Neuron (in vitro differentiated cells): Measurements from ENCODE around the gene CTTNBP2NL.
"Not testable (repeated sequence)": the region's sequence is repeated elsewhere in the genome, so short reads cannot be mapped to it uniquely, and the experiment has no call there.

Source experiments
- H2AFZ ChIP-seq: one replicate; pipeline ENCODE4 v1.6.1; 2013; ENCODE audit warnings: low read depth, mild to moderate bottlenecking, inconsistent platforms, low read length, moderate library complexity
- H3K27me3 ChIP-seq: one replicate; pipeline ENCODE4 v1.6.1; 2013; ENCODE audit warnings: low read length; ENCODE audit not compliant: insufficient read depth
- H3K36me3 ChIP-seq: one replicate; pipeline ENCODE4 v1.6.1; 2013; ENCODE audit warnings: low read length; ENCODE audit not compliant: insufficient read depth
- H3K4me1 ChIP-seq: one replicate; pipeline ENCODE4 v1.6.1; 2013; ENCODE audit warnings: low read length; ENCODE audit not compliant: insufficient read depth
- H3K4me3 ChIP-seq: 2 replicates; pipeline ENCODE4 v1.5.1; 2013; ENCODE audit warnings: mild to moderate bottlenecking, low read length, moderate library complexity
- H3K9me3 ChIP-seq: one replicate; pipeline ENCODE4 v1.6.1; 2013; ENCODE audit warnings: low read length

The CTTNBP2NL gene

GRCh38 chr1:112466078-112466660 lies 70.2 kb downstream of the CTTNBP2NL start:
- peak overlapping the region; percentile 30 for H3K4me3 ChIP-seq
- H3K4me1 ChIP-seq, result peaks cover 2% of the 10 kb centered on the region
- H3K27me3 ChIP-seq, result no peaks in the 10 kb centered on the region
- peak overlapping the region; percentile 20 for H2AFZ ChIP-seq
- no peaks in the 10 kb centered on the region for H3K9me3 ChIP-seq
- no peaks in the 10 kb centered on the region for H3K36me3 ChIP-seq

- H3K27me3 ChIP-seq, H3K4me3 ChIP-seq, H3K9me3 ChIP-seq, H3K4me1 ChIP-seq, H2AFZ ChIP-seq, H3K36me3 ChIP-seq: not testable (repeated sequence)
These were observed 74.3 kb downstream of the CTTNBP2NL start for GRCh38 chr1:112470324-112470723.

DNA sequence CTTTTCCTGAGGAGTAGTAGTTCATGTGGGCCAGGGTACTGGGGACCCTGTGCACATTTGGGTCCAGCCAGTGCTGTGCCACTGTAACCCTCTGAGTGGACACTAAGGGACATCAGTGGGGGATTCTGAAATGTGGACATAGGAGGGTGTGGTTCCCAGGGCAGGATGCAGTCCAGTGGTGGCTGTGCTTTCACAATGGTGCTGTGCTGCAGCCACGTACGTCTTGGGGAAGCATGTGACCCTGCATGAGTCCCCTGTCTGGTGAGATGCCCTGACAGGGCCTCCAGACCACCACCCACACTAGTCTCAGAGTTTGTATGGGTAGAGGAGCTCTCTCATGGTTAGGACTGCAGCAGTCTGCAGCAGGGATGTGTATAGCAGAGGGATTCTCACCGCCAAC lies 75.0 kb downstream of the CTTNBP2NL start:
- Histone ChIP-seq H3K27me3 (no peaks in the 10 kb centered on the region), H2AFZ (no peak overlapping the region), H3K9me3 (peaks cover 3% of the 10 kb centered on the region), H3K36me3 (no peaks in the 10 kb centered on the region), H3K4me1 (peaks cover 2% of the 10 kb centered on the region), H3K4me3 (no peak overlapping the region)

GRCh38 chr1:112472142-112472541 lies 76.1 kb downstream of the CTTNBP2NL start:
- Histone ChIP-seq H2AFZ (no peak overlapping the region), H3K9me3 (peaks cover 8% of the 10 kb centered on the region), H3K4me1 (no peaks in the 10 kb centered on the region)

GRCh38 chr1:112477550-112477949 lies 81.5 kb downstream of the CTTNBP2NL start:
- no peaks in the 10 kb centered on the region for H3K4me1 ChIP-seq
- H3K4me3 ChIP-seq, result no peak overlapping the region
- H3K27me3 ChIP-seq, result no peaks in the 10 kb centered on the region
- no peak overlapping the region for H2AFZ ChIP-seq
- no peaks in the 10 kb centered on the region for H3K36me3 ChIP-seq
- H3K9me3 ChIP-seq, result peaks cover 8% of the 10 kb centered on the region

More at GRCh38 chr1:112472142-112472541, 76.1 kb downstream of the CTTNBP2NL start:
- Histone ChIP-seq H3K4me3 (no peak overlapping the region), H3K36me3 (no peaks in the 10 kb centered on the region), H3K27me3 (no peaks in the 10 kb centered on the region)

DNA sequence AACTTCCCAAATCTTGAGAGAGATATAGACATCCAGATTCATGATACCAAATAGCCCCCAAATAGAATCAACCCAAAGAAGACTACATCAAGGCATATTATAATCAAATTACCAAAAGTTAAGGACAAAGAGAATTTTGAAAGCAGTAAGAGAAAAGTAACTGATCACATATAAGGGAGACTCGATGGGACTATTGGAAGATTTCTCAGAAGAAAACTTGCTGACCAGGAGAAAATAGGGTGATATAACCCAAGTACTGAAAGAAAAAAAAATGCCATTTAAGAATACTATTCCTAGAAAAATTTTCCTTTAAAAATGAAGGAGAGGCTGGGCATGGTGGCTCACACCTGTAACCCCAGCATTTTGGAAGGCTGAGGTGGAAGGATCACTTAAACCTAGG lies 82.3 kb downstream of the CTTNBP2NL start:
- Histone ChIP-seq H2AFZ (no peak overlapping the region), H3K27me3 (no peaks in the 10 kb centered on the region)

DNA sequence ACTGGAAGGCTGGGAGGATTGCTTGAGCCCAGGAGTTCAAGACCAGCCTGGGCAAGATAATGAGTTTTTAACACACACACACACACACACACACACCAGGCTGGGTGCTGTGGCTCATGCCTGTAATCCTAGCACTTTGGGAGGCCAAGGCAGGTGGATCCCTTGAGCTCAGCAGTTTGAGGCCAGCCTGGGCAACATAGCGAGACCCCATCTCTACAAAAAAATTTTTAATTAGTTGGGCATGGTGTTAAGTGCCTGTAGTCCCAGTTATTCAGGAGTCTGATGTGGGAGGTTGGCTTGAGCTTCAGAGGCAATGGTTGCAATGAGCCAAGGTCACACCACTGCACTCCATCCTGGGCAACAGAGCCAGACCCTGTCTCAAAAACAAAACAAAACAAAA lies 90.0 kb downstream of the CTTNBP2NL start:
- not testable (repeated sequence) for H3K4me3 ChIP-seq, H3K4me1 ChIP-seq, H3K27me3 ChIP-seq, H3K9me3 ChIP-seq, H2AFZ ChIP-seq, H3K36me3 ChIP-seq

More for the DNA sequence above, 82.3 kb downstream of the CTTNBP2NL start:
- Histone ChIP-seq H3K4me3 (no peak overlapping the region), H3K36me3 (no peaks in the 10 kb centered on the region), H3K9me3 (peaks cover 8% of the 10 kb centered on the region), H3K4me1 (no peaks in the 10 kb centered on the region)

GRCh38 chr1:112487686-112488085 lies 91.7 kb downstream of the CTTNBP2NL start:
- H3K9me3 ChIP-seq, H3K27me3 ChIP-seq, H3K4me3 ChIP-seq, H2AFZ ChIP-seq, H3K4me1 ChIP-seq, H3K36me3 ChIP-seq: not testable (repeated sequence)

DNA sequence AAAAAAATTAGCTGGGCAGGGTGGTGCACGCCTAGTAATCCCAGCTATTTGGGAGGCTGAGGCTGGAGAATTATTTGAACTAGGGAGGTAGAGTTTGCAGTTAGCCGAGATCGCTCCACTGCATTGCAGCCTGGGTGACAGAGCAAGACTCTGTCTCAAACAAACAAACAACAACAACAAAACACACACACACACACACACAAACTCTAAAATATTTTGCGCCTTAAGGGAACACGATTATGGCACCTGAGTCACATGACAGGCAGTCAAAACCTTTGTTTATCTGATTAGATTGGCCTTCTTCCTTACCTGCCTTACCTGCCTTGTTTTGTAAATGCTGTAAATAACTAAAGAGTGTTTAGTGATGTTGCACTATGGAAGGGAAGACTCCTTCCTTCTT lies 92.1 kb downstream of the CTTNBP2NL start:
- no peaks in the 10 kb centered on the region for H3K36me3 ChIP-seq
- H3K27me3 ChIP-seq, result no peaks in the 10 kb centered on the region
- H3K4me1 ChIP-seq, result no peaks in the 10 kb centered on the region
- no peak overlapping the region for H2AFZ ChIP-seq
- H3K9me3 ChIP-seq, result no peaks in the 10 kb centered on the region
- H3K4me3 ChIP-seq, result no peak overlapping the region

DNA sequence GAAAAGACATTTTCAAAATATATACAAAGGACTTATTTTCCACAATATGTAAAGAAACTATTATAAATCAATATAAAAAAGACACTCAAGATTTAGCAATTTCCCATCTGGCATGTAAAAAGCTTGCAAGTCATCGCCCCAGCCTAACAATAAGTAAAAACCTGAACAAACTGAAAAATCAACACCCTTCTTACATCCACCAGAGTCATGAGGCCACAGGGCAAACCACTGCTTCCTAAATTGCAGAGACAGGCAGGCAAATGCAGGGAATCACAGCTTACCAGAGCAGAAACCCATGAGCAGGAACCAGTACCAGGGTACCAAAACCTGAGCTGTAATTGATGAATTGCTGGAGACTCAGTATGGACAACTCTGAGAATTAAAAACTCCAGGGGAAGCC lies 96.1 kb downstream of the CTTNBP2NL start:
- Histone ChIP-seq H3K4me3 (no peak overlapping the region), H3K27me3 (no peaks in the 10 kb centered on the region), H3K9me3 (no peaks in the 10 kb centered on the region)

DNA sequence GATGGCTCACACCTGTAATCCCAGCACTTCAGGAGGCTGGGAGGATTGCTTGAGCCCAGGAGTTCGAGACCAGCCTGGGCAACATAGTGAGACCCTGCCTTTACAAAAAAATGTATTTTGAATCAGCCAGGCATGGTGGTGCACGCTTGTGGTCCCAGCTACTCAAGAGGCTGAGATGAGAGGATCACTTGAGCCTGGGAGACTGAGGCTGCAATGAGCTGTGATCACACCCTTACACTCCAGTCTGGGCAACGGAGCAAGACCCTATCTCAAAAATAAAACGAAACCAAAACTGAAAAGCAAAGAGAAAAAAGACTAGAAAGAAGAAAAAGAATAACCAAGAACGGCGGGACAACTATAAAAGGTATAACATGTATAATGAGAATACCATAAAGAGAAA lies 97.3 kb downstream of the CTTNBP2NL start:
- Histone ChIP-seq H2AFZ (no peak overlapping the region), H3K9me3 (no peaks in the 10 kb centered on the region), H3K36me3 (no peaks in the 10 kb centered on the region), H3K27me3 (no peaks in the 10 kb centered on the region), H3K4me1 (no peaks in the 10 kb centered on the region), H3K4me3 (no peak overlapping the region)

More for the DNA sequence above, 96.1 kb downstream of the CTTNBP2NL start:
- Histone ChIP-seq H3K4me1 (no peaks in the 10 kb centered on the region), H3K36me3 (no peaks in the 10 kb centered on the region), H2AFZ (no peak overlapping the region)

DNA sequence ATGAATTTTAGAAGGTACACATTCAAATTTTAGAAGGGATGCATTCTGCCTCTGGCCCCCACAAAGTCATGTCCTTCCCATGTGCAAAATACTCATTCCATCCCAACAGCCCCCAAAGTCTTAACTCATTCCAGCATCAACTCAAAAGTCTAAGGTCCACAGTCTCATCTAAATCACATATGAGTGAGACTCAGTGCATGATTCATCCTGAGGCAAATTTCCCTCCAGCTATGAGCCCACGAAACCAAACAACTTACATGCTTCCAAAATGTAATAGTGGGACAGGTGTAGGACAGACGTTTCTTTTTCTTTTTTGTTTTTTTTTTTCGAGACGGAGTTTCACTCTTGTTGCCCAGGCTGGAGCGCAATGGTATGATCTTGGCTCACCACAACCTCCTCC lies 100.3 kb downstream of the CTTNBP2NL start:
- Histone ChIP-seq H3K4me3 (no peak overlapping the region), H3K4me1 (no peaks in the 10 kb centered on the region)

DNA sequence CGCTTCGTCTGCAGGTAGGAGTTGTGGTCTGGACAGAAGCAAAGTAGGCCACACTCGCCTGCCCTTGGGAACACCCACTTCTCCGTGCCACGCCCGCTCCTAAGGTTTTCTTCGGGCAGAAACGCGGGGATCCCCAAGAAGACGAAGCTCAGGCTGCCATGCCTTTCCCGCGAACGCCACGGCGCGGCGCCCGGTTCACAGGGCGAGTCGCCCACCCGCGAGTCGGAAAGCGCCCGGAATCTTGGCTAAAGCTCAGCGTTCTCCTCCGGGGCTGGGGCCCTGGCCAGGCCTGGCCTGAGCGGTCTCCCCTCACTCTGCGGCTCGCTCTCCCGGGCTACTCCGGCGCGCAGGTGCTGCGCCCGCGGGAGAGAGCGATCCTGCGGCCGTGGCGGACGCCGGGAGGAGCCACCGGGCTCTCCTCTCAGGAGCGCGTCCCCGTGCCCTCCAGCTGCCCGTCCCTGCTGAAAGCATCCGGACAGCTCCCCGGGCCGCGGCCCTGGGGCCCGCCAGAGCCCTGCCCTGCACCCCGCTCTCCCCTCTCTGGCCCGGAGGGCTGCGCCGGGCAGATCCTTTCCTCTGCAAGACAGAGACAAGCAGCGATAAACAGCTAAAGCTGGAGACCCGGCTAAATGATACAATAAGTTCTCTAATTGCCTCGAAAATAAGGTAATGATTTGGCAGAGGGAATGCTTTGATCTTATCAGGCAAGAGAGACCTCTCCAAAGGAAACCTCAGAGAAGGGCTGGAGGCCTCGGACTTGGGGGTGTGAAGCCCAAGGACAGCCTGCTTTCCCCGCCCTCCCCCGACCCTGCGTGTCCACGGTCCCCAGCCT lies 106.0 kb downstream of the CTTNBP2NL start:
- no peaks in the 10 kb centered on the region for H3K9me3 ChIP-seq
- no peaks in the 10 kb centered on the region for H3K36me3 ChIP-seq
- H3K4me1 ChIP-seq, result peaks cover 23% of the 10 kb centered on the region
- peaks cover 3% of the 10 kb centered on the region for H3K27me3 ChIP-seq
- peak overlapping the region; percentile 92 for H2AFZ ChIP-seq
- H3K4me3 ChIP-seq, result peak overlapping the region; percentile 55

More for the DNA sequence above, 100.3 kb downstream of the CTTNBP2NL start:
- no peaks in the 10 kb centered on the region for H3K36me3 ChIP-seq
- H3K27me3 ChIP-seq, result no peaks in the 10 kb centered on the region
- H3K9me3 ChIP-seq, result no peaks in the 10 kb centered on the region
- no peak overlapping the region for H2AFZ ChIP-seq
